Endothelial cell of hepatic sinusoid (primary cell): Measurements from ENCODE around the gene G6PC1.
"Not testable (repeated sequence)": the region's sequence is repeated elsewhere in the genome, so short reads cannot be mapped to it uniquely, and the experiment has no call there.

Experiments
- in situ Hi-C: cut with HindIII; loops from 2 replicates; pipeline ENCODE4 v1.10.0; 2017; ENCODE audit warnings: low sequenced_read_pairs

Gene G6PC1

GRCh38 chr17:42898147-42898811 lies 2.3 kb upstream of the G6PC1 start:
- in situ Hi-C loops: no loop called here

DNA sequence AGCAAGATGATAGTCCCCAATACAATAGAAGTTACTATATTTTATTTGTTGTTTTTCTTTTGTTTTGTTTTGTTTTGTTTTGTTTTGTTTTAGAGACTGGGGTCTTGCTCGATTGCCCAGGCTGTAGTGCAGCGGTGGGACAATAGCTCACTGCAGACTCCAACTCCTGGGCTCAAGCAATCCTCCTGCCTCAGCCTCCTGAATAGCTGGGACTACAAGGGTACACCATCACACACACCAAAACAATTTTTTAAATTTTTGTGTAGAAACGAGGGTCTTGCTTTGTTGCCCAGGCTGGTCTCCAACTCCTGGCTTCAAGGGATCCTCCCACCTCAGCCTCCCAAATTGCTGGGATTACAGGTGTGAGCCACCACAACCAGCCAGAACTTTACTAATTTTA lies 618 bp upstream of the G6PC1 start:
- in situ Hi-C loops: not testable (repeated sequence)

GRCh38 chr17:42901535-42902229 lies 1.1 kb downstream of the G6PC1 start:
- in situ Hi-C loops: no loop called here

DNA sequence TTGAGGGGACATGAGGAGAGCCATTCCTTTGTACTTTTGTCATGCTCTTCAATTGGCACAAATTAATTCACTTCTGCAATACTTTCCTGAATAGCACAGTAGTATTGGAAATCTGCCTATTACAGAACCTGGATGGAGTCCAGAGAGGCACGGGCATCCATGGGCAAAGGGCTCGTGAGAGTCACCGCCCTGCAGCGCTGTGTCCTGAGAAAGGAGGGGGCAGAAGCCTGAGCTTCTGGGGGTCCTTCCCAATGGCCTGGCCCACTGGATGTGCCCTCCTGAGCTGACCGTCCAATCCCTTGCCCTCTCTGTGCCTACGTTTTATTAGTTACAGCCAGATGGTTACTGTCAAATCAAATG lies 3.5 kb downstream of the G6PC1 start:
- in situ Hi-C loops: no loop called here

DNA sequence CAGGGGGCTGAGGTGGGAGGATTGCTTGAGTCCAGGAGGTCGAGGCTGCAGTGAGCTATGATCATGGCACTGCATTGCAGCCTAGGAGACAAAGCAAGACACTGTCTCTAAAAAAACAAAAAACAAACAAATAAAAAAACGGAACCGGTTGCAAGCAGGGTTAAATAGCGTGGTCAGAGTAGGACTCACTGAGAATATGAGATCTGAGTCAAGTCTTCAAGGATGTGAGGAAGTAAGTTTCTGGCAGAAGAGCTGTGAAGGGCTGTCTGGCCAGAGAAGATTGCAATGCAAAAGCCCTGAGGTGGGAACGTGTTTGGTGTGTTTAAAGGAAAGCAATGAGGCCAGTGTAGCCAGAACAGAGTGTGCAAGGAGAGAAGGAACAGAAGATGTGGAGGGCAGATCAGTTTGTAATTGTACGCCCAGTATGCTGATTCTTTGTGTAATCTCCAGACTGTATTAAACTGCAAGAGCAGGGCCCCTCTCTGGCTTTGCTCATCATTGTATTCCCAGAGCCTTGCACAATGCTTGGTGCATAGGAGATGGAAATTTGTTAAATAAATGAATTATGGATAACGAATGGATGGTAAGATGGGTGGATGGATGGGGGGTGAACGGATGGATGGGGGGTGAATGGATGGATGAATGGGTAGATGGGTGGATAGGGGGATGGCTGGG lies 6.3 kb downstream of the G6PC1 start:
- in situ Hi-C loops: no loop called here

DNA sequence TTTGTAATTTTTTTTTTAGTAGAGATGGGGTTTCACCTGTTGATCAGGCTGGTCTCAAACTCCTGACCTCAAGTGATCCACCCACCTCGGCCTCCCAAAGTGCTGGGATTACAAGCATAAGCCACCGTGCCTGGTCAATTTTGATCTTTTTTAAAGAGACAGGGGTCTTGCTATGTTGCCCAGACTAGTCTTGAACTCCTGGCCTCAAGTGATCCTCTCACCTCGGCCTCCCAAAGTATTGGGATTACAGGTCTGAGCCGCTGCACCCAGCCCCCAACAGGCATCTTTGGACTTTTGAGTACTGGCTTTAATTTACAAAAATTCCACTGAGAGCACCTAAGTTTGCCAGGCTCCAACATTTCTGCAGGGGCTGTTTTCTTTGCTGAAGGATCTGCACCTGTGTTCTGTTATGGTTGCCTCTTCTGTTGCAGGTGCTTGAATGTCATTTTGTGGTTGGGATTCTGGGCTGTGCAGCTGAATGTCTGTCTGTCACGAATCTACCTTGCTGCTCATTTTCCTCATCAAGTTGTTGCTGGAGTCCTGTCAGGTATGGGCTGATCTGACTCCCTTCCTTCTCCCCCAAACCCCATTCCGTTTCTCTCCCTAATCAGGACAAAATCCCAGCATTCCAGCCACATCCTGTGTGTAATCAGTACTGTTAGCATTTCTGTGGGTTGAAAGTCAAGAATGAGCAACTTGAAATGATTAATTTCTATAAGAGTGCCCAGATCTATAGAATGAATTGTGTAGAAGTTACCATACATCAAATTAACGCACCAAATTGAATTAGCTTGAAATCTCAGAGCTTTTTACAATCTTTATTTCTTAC lies 8.5 kb downstream of the G6PC1 start:
- in situ Hi-C loops: no loop called here

GRCh38 chr17:42913522-42913921 lies 12.9 kb downstream of the G6PC1 start:
- in situ Hi-C loops: no loop called here

- in situ Hi-C loops: no loop called here
Measured at GRCh38 chr17:42913981-42914617, 13.5 kb downstream of the G6PC1 start.

- in situ Hi-C loops: not testable (repeated sequence)
Measured at GRCh38 chr17:42915288-42915687, 14.7 kb downstream of the G6PC1 start.

- in situ Hi-C loops: not testable (repeated sequence)
Measured at GRCh38 chr17:42916388-42917235, 16.0 kb downstream of the G6PC1 start.

DNA sequence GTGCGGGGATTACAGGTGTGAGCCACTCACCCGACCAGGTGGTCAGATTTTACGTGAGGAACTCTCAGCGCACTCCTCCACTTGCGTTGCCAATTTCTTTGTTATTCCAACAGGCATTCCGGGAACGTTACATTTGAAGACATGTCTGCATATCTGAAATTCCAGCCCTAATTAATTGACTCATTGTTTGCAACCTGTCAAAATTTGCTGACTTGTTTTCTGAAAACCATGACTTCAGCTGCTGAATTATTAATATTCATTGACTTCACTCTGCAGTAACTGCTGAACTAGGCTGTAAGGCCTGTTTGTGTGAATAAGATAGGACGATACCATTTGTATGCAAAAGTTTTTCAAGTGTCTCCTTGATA lies 16.6 kb downstream of the G6PC1 start:
- in situ Hi-C loops: no loop called here

DNA sequence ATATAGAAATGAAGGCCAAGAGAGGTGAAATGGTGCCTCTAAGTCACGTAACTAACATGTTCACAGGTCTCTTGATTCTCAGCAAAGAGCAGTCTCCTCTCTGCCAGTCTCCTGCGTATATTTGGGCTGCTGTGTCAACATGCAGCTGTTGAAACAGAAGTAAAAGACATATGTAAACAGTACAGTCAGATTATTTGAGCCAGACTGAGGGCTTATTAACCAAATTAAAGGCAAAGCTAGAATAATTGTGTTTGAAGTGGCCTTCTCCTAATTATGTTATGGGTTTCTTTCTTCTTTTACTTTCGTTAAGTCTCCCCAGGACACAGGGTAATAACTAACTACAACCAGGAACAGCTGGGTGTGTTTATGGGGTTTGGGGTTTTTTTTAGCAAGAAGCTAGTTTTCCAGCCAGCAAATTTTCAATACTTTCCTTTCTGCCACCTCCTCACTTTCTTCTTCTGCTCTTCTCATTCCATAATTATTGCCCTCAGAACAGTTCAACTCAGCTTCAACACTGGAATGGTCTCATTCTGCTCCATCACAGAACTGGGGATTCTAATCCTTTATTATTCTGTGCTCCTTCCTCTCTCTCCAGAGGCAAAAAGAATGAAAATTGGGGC lies 18.4 kb downstream of the G6PC1 start:
- in situ Hi-C loops: no loop called here

GRCh38 chr17:42919522-42920077 lies 19.0 kb downstream of the G6PC1 start:
- in situ Hi-C loops: not testable (repeated sequence)

DNA sequence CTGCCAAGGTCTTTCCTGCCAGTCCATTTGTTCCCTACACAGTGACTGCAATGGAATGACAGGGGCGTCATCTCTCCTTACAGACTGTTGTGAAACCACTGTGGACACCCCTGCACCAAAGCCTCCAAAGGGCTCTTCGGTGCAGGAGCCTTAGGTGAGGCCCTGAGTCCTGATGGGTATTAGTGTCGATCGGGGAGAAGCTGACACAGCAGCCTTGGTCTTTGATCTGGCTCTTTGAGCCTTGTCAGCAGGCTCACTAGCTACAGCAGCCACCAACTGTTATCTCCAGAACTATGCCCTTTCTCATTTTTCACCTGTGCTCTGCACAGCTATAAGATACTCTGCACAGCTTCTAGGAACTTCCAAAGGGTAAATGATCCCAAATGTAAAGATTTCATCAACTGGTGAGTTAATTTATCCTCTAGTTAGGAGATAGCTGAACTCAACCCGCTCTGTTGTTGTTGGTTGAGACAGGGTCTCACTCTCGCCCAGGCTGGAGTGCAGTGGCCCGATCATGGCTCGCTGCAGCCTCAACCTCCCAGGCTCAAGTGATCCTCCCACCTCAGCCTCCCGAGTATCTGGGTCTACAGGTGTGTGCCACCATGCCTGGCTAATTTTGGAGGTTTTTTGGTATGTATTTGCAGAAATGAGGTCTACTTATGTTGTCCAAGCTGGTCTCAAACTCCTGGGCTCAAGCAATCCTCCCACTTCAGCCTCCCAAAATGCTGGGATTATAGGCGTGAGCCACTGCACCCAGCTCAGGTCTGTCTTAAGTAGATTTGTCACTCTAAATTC lies 19.7 kb downstream of the G6PC1 start:
- in situ Hi-C loops: no loop called here

- in situ Hi-C loops: no loop called here
Measured at GRCh38 chr17:42920922-42921321, 20.3 kb downstream of the G6PC1 start.

- in situ Hi-C loops: no loop called here
Measured at GRCh38 chr17:42922294-42922693, 21.7 kb downstream of the G6PC1 start.

- in situ Hi-C loops: not testable (repeated sequence)
Measured at GRCh38 chr17:42923472-42923871, 22.9 kb downstream of the G6PC1 start.

GRCh38 chr17:42924891-42925290 lies 24.3 kb downstream of the G6PC1 start:
- in situ Hi-C loops: loop anchor here (5.0 to 25.0 kb wide), 2 partner anchors 68 to 313 kb away; partner anchors contain the start of genes RETREG3 and TUBG1
